T-helper 1 cell treated with Interleukin-12 subunit alpha and Interleukin-12 subunit beta and Interleukin-4 antibody, amounts not matched to agents 30 μg/mL and 1 μg/mL, for 36 hours (primary cell): ENCODE results near the gene COL4A4.
A peak's percentile ranks its signal among the peaks of the same experiment; 100 is the strongest.

ENCODE experiments used
- H3K27ac Mint-ChIP-seq: one replicate; pipeline ENCODE4 v1.8.0; 2021; ENCODE audit warnings: mild to moderate bottlenecking, mixed read lengths
- H3K27me3 Mint-ChIP-seq: one replicate; pipeline ENCODE4 v1.8.0; 2021; ENCODE audit warnings: low read depth, mixed read lengths
- H3K36me3 Mint-ChIP-seq: one replicate; pipeline ENCODE4 v1.8.0; 2021; ENCODE audit warnings: low read depth, mixed read lengths
- H3K4me1 Mint-ChIP-seq: one replicate; pipeline ENCODE4 v1.8.0; 2021; ENCODE audit warnings: low read depth, mixed read lengths
- H3K4me3 Mint-ChIP-seq: one replicate; pipeline ENCODE4 v1.8.0; 2021; ENCODE audit warnings: mild to moderate bottlenecking, moderate library complexity, mixed read lengths
- H3K9me3 Mint-ChIP-seq: one replicate; pipeline ENCODE4 v1.8.0; 2021; ENCODE audit warnings: mixed read lengths

The COL4A4 gene

DNA sequence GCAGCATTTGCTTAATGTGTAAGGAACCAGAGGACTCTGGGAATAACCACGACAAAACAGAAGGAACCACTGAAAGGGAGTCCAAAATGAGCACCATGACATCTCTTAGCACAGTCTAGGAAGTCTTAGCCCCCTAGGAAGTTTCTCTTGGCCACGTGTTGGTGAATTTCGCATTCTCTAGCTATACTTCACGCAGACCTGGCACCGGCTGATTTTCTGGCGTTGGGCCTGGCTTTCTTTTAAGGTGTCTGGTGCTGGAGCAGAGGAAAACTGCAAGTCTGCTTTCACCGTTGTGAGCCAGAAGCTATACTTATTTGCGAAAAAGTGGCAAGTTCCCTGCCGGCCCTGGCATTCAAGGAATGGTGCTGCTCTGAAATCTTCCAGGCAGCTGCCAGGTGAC is 156.9 kb downstream of the COL4A4 start:
- H3K27ac Mint-ChIP-seq = no peak overlapping the region
- no peak overlapping the region for H3K4me3 Mint-ChIP-seq
- H3K27me3 Mint-ChIP-seq = no peaks in the 10 kb centered on the region
- H3K36me3 Mint-ChIP-seq = no peaks in the 10 kb centered on the region
- H3K4me1 Mint-ChIP-seq = no peaks in the 10 kb centered on the region
- H3K9me3 Mint-ChIP-seq = no peaks in the 10 kb centered on the region

DNA sequence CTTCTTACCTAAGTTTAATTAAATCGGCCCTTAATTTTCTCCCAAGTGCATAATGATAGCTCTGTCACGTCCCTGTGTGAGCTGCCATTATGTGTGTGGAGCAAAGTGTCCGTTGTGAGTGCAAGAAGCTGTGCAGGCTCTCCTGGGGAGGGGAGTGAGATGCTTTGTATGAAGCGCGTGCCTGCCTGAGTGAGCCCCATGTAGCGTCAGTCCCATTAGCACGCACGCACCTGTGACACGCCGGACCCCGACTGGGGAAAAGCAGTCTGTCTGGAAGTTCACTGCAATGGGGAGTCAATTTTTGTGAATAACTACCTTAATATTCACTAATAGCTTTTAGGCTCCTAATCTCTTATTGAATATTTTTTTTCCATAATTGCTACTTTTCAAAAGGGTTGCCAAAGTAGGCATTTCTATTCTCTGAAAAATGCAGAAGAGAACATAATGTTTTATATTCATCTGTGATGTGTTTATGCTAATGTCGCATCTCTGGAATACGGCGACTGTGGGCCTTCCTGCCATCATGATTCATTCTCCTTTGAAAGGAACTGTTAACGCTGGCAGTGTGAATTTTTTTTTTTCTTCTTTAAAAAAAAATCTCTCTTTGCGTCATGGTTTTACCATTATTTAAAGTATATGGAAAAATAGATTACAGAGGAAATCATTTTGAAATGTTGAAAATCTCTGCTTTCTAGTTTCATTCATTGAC is 157.7 kb downstream of the COL4A4 start:
- Mint-ChIP-seq H3K4me3 (no peak overlapping the region), H3K9me3 (no peaks in the 10 kb centered on the region), H3K36me3 (no peaks in the 10 kb centered on the region), H3K27me3 (no peaks in the 10 kb centered on the region), H3K4me1 (no peaks in the 10 kb centered on the region), H3K27ac (no peak overlapping the region)

DNA sequence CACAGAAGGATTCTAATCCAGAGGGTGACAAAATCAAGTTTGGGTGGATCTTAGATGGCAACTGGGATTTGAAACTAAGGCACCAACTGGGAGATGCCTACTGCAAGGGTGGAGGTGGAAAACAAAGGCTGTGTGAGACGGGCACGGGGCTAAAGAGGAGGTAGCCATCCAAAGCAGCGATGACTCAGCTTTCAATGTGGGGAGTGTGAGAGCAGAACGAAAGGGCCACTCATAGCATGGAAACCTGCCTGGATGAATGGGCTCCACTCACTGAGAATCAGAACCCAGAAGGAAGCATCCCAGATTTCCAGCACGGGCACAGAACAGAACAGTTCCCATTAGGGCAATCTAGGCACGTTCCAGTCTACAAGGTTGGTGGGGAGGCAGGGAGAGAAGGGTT is 159.5 kb downstream of the COL4A4 start:
- no peaks in the 10 kb centered on the region for H3K4me1 Mint-ChIP-seq
- H3K27ac Mint-ChIP-seq = no peak overlapping the region
- no peaks in the 10 kb centered on the region for H3K27me3 Mint-ChIP-seq

DNA sequence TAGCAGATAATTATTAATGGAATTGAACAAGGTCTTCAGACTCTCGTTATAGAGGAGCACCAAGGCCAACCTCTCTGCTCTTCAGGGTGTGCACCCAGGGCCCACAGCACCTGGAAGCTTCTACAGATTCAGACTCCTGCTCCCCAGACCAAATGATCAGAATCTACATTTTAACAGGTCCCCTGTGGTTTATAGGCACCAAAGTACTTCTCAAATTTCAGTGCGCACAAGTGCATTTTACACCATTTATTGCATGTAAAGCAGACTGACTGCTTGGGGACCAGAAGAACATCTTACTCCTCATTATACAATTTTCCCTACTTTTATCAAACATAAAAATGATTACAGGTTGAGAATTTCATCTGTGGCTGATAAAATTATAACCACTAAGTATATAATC is 163.9 kb downstream of the COL4A4 start:
- H3K4me3 Mint-ChIP-seq = no peak overlapping the region
- H3K27ac Mint-ChIP-seq = no peak overlapping the region
- H3K9me3 Mint-ChIP-seq = no peaks in the 10 kb centered on the region
- H3K4me1 Mint-ChIP-seq = no peaks in the 10 kb centered on the region
- peaks cover 12% of the 10 kb centered on the region for H3K36me3 Mint-ChIP-seq
- no peaks in the 10 kb centered on the region for H3K27me3 Mint-ChIP-seq

More for the DNA sequence above, 159.5 kb downstream of the COL4A4 start:
- no peaks in the 10 kb centered on the region for H3K9me3 Mint-ChIP-seq
- no peak overlapping the region for H3K4me3 Mint-ChIP-seq
- no peaks in the 10 kb centered on the region for H3K36me3 Mint-ChIP-seq

DNA sequence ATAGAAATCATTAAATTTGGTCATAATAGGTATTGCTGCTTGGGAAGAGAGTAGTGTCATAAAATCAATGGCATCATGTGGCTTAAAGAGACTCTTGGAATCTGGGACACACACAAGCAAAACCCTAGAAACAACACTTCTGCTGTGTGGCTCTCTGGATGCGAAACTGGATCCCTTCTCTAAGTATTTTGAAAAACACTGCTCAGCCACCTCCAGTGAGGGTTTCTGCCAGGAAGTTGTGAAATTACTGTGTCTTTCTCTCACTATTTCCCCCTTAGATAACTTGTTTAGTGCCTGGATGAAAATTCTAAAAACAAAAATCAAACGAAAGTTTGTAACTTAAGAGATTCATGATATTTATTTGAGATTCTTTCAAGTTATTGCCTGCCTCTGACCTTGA is 164.3 kb downstream of the COL4A4 start:
- no peak overlapping the region for H3K4me3 Mint-ChIP-seq
- H3K27ac Mint-ChIP-seq = no peak overlapping the region
- no peaks in the 10 kb centered on the region for H3K27me3 Mint-ChIP-seq
- peaks cover 2% of the 10 kb centered on the region for H3K4me1 Mint-ChIP-seq
- peaks cover 15% of the 10 kb centered on the region for H3K36me3 Mint-ChIP-seq
- no peaks in the 10 kb centered on the region for H3K9me3 Mint-ChIP-seq

DNA sequence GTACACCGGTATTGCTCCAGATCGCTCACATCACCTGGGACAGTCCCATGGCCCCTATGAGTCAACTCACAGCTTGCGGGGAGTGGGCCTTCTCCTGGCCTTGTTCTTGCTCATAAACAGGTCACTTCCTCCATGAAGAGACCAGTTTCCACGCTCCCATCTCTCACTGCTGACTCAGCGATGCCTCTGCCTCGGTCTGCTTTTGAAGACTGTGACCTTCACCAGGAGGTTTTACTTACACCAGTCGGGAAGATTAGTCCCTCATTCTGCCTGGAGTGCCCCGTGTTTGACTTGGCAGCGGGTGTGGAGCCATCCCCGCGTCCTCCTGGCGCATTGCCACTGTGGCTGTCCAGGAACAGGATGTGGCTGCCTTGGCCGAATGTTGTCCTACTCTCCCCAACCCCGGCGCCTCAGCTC is 168.4 kb downstream of the COL4A4 start:
- no peak overlapping the region for H3K27ac Mint-ChIP-seq
- H3K4me3 Mint-ChIP-seq = no peak overlapping the region

DNA sequence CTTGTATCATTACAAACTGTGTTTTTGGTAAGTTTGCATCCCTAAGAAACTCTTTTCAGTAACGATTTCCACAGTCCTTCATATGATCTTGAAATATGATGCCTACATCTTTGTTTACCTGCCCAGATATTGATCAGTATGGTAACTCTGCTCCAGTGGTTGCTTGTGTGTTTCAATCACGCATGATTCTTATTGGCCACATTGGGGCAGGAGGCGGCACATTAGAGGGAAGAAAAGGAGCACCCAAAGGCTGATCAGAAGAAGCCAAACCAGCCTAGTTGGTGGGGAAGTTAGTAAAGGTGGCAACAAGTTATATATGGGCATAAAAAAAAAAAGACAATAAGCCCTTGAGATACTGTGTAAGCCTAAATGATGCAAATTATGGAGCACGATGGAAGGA is 169.2 kb downstream of the COL4A4 start:
- Mint-ChIP-seq H3K27me3 (no peaks in the 10 kb centered on the region), H3K4me1 (peaks cover 2% of the 10 kb centered on the region), H3K36me3 (peaks cover 16% of the 10 kb centered on the region), H3K4me3 (no peak overlapping the region), H3K9me3 (no peaks in the 10 kb centered on the region), H3K27ac (no peak overlapping the region)

More for the DNA sequence above, 168.4 kb downstream of the COL4A4 start:
- Mint-ChIP-seq H3K27me3 (no peaks in the 10 kb centered on the region), H3K9me3 (no peaks in the 10 kb centered on the region), H3K4me1 (peaks cover 2% of the 10 kb centered on the region), H3K36me3 (peaks cover 16% of the 10 kb centered on the region)

DNA sequence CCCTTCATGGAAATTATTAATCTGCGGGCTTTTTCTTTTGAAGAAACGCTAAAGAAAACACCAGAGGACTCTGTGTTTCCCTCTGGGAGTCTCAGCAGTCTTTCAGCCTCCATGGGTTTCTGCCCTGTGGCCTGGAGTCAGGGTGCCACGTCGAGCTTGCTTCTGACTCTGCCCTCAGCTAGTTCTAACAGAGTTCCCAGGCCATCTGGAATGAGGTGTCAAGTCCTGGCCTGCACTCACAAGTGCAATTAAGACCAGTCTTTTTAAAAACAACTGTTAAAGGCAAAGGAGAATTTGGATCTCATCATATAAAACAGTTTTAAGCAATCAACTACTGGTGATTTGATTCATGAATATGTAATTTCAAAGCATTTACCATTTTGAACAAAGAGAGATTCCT is 170.8 kb downstream of the COL4A4 start:
- no peak overlapping the region for H3K4me3 Mint-ChIP-seq
- H3K27me3 Mint-ChIP-seq = no peaks in the 10 kb centered on the region
- H3K27ac Mint-ChIP-seq = no peak overlapping the region
- peaks cover 12% of the 10 kb centered on the region for H3K36me3 Mint-ChIP-seq
- H3K9me3 Mint-ChIP-seq = no peaks in the 10 kb centered on the region
- H3K4me1 Mint-ChIP-seq = peaks cover 2% of the 10 kb centered on the region

DNA sequence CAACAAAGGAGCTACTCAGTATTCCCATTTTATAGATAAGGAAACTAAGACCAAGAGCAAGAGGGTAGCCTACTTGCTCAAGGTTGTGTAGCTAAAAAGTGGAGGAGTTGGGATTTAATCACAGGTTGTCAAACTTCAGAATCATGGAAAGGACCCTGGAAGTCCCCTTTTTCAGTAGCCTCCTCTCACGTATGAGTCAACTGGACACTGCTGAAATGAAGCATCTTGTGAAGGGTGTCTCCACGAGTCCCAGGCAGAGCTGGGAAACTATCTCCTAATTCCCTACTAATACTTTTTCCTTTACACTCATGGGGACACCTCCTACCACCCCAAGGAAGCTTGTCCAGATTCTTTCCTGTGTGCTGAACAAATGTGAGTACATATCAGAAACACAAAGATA is 172.3 kb downstream of the COL4A4 start:
- Mint-ChIP-seq H3K4me1 (peaks cover 2% of the 10 kb centered on the region), H3K9me3 (no peaks in the 10 kb centered on the region), H3K27ac (no peak overlapping the region), H3K36me3 (peaks cover 10% of the 10 kb centered on the region), H3K4me3 (no peak overlapping the region), H3K27me3 (no peaks in the 10 kb centered on the region)

DNA sequence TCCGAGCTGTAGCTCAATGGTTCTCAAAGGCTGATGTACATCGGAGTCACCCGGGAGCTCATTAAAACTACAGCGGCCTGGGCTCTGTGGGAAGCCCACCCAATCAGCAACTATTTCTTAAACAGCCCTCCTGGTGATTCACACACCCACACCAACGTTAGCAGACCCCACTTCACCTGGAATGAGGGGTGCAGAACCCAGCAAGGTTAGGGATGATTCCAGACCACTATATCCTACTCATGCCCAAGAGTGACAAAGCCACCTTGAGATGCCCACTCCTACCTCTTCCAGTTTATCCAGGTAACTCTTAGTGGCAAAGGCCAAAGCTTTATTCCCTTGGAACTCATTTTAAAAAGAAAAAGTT is 178.4 kb downstream of the COL4A4 start:
- Mint-ChIP-seq H3K36me3 (peaks cover 3% of the 10 kb centered on the region), H3K27ac (no peak overlapping the region), H3K4me1 (peaks cover 22% of the 10 kb centered on the region), H3K4me3 (no peak overlapping the region), H3K9me3 (no peaks in the 10 kb centered on the region), H3K27me3 (no peaks in the 10 kb centered on the region)

DNA sequence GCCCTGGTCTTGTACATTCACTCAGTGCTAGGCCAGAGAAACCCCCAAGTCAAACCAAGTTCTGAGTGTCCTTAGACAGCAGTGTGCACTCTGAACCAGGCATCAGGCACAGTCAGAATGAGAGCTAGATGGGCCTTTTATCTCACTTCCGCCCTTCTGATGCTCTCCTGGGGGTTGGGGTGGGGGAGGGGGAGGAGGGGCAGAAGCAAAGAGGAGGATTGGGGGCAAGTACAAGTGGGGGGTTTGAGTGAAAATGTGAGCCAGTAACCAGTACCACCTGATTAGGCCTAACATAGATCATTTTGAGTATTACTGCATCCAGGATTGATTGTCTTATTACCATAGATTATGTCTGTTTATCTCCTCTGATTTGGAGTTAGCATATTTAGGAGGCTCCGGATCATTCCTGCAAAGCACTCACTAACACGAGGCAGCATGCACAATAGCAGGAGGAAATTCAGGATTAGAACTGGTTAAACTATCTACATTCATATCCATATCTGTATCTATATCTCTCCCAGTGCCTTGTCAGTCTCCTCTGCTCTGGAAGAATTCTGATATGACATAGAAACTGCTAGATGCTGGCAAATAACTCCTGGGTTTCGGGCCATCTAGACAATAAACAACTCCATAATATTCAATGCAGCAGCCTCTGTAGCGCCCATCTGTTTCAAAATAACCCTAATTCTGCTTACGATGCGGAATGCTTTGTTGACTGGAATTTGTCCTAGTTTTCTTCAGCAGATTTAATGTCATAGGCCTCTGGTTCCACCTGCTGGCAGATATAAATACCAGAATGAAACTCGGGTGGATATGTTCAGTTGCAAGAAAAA is 179.0 kb downstream of the COL4A4 start:
- Mint-ChIP-seq H3K27me3 (no peaks in the 10 kb centered on the region), H3K9me3 (no peaks in the 10 kb centered on the region), H3K27ac (peak overlapping the region; percentile 0), H3K36me3 (peaks cover 3% of the 10 kb centered on the region), H3K4me3 (no peak overlapping the region), H3K4me1 (peaks cover 22% of the 10 kb centered on the region)

DNA sequence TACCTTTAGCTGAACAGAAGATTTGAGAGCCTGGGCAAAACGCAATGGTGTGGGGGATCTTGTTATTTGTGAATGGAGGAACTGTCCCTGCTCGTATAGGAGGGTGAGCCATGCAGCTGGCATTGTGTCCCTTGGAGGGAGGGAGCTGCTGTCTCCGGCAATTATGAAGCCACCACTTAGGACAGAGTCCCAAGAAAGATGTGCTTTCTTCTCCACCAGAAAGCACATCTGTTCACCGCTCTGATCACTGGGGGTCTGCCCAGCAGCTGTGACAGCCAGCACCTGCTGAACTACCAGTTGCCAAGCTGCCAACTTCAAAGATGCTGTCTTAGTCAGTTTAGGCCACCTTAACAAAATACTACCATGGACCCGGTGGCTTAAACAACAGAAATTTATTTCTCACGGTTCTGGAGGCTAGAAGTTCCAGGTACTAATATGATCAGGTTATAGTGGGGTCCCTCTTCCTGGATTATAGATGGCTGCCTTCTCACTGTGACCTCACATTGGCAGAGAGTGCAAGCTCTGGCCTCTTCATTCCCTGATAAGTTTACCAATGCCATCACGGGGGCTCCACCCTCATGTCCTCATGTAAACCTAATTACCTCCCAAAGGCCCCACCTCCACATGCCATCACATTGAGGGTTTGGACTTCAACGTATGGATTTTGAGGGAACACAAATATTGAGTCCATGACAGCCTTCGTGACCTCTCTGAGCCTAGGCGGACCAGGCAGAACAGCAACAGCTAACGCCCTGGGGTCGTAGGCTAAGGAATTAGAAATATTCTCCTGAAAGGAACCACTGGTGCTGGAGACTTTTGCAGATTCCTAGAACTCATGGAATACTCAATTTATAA is 179.9 kb downstream of the COL4A4 start:
- no peaks in the 10 kb centered on the region for H3K9me3 Mint-ChIP-seq
- H3K27me3 Mint-ChIP-seq = no peaks in the 10 kb centered on the region
- no peak overlapping the region for H3K27ac Mint-ChIP-seq
- no peak overlapping the region for H3K4me3 Mint-ChIP-seq
- peaks cover 8% of the 10 kb centered on the region for H3K36me3 Mint-ChIP-seq
- peaks cover 22% of the 10 kb centered on the region for H3K4me1 Mint-ChIP-seq

DNA sequence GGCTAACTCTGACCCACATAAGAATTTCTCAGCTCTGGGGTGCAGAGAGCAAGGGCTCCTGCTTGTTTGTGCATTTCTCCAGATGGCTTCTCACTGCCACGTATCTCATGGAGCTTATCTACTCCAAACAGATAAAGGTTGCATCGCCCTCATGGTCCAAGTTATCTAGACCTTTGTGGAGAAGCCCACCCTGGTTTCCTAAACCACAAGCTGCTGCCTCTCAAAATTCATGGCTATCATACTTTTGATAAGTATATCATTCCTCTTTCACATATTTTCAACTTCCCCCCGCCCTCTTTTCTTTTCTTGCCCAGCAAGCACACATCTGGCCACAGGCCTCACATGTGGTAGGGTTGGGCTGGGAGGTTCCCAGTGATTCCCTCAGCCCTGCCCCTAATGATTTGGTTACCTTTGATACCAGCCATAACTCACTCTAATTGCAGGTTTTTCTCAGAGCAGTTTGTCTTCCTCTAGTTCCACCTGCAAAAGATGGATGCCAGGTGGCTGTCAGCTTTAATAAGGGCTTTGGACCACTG is 182.1 kb downstream of the COL4A4 start:
- peaks cover 8% of the 10 kb centered on the region for H3K36me3 Mint-ChIP-seq
- H3K27ac Mint-ChIP-seq = no peak overlapping the region
- H3K27me3 Mint-ChIP-seq = no peaks in the 10 kb centered on the region
- H3K4me3 Mint-ChIP-seq = no peak overlapping the region
- H3K4me1 Mint-ChIP-seq = peaks cover 26% of the 10 kb centered on the region
- H3K9me3 Mint-ChIP-seq = no peaks in the 10 kb centered on the region

DNA sequence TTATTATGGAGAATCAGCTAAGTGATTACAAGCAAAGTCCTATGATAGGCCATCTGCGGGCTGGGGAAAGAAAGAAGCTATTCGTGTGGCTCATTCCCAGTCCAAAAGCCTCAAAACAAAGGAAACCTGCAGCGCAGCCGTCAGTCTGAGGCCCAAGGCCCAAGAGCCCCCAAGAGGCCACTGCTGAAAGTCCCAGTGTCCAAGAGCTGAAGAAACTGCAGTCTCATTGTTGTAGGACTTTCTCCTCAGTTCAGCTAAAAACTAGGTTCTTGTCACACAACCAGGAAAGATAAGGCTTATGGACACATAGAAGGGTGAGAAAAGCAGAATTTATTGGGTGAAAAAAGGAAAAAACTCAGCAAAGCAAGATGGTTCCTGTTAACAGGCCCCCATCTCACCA is 185.0 kb downstream of the COL4A4 start:
- Mint-ChIP-seq H3K4me3 (no peak overlapping the region), H3K9me3 (no peaks in the 10 kb centered on the region), H3K27me3 (no peaks in the 10 kb centered on the region), H3K27ac (no peak overlapping the region), H3K4me1 (peaks cover 16% of the 10 kb centered on the region), H3K36me3 (peaks cover 10% of the 10 kb centered on the region)
